IMR-90 (cell line): Measurements from ENCODE around the gene RASIP1.

Experiments used
- BHLHE40 ChIP-seq: fragments of 150-350 bp; IDR thresholded peaks from 2 replicates; pipeline ENCODE4 v1.6.1; 2016; ENCODE audit warnings: mild to moderate bottlenecking, low read depth, low read length
- CEBPB ChIP-seq: IDR thresholded peaks from 2 replicates; pipeline ENCODE4 v1.6.1; 2012; ENCODE audit warnings: low read depth, low read length, improper control_type of control experiment
- CHD1 ChIP-seq: IDR thresholded peaks from 2 replicates; pipeline ENCODE4 v1.6.1; 2012; ENCODE audit warnings: low read depth, low read length, improper control_type of control experiment
- MAFK ChIP-seq: IDR thresholded peaks from 2 replicates; pipeline ENCODE4 v1.6.1; 2012; ENCODE audit warnings: low read depth, low read length, improper control_type of control experiment
- MAZ ChIP-seq: IDR thresholded peaks from 2 replicates; pipeline ENCODE4 v1.6.1; 2012; ENCODE audit warnings: low read depth, mild to moderate bottlenecking, low read length, improper control_type of control experiment, moderate library complexity, borderline replicate concordance
- MXI1 ChIP-seq: IDR thresholded peaks from 2 replicates; pipeline ENCODE4 v1.6.1; 2012; ENCODE audit warnings: low read depth, mild to moderate bottlenecking, low read length, moderate library complexity, borderline replicate concordance
- POLR2A ChIP-seq: IDR thresholded peaks from 2 replicates; pipeline ENCODE4 v1.6.1; 2012; ENCODE audit warnings: mild to moderate bottlenecking, low read depth, low read length
- RAD21 ChIP-seq: IDR thresholded peaks from 2 replicates; pipeline ENCODE4 v1.6.1; 2012; ENCODE audit warnings: low read length, improper control_type of control experiment
- RFX5 ChIP-seq: IDR thresholded peaks from 2 replicates; pipeline ENCODE4 v1.8.0; 2012; ENCODE audit warnings: low read depth, mild to moderate bottlenecking, low read length, moderate library complexity
- TF ChIP-seq, protein P1 (sequence below): conservative IDR thresholded peaks from 2 replicates; pipeline ENCODE4 v1.5.1; 2012; ENCODE audit warnings: mild to moderate bottlenecking, low read depth, low read length, improper control_type of control experiment
- TF ChIP-seq, protein P2 (sequence below): fragments of 150-350 bp; IDR thresholded peaks from 2 replicates; pipeline ENCODE4 v1.6.1; 2017; ENCODE audit warnings: mild to moderate bottlenecking, antibody characterized with exemption, low read length, low read depth

DNA sequence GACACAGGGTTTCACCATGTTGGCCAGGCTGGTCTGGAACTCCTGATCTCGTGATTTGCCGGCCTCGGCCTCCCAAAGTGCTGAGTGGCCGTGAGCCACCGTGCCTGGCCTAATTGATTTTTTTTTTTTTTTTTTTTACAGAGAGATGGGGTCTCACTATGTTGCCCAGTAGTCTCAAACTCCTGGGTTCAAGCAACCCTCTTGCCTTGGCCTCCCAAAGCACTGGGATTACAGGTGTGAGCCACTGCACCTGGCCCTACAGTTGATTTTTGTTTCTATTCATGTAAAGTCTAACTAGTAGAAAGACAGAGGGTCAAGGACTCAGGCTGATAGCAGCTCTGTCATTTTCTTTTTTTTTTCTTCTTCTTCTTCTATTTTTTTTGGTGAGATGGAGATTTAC lies 36.7 kb upstream of the RASIP1 start:
- TF ChIP-seq BHLHE40 (no peak), POLR2A (no peak), MXI1 (no peak), MAFK (no peak), RAD21 (no peak), CEBPB (no peak), CHD1 (no peak), MAZ (no peak), RFX5 (no peak)
- TF ChIP-seq, protein P1, sequence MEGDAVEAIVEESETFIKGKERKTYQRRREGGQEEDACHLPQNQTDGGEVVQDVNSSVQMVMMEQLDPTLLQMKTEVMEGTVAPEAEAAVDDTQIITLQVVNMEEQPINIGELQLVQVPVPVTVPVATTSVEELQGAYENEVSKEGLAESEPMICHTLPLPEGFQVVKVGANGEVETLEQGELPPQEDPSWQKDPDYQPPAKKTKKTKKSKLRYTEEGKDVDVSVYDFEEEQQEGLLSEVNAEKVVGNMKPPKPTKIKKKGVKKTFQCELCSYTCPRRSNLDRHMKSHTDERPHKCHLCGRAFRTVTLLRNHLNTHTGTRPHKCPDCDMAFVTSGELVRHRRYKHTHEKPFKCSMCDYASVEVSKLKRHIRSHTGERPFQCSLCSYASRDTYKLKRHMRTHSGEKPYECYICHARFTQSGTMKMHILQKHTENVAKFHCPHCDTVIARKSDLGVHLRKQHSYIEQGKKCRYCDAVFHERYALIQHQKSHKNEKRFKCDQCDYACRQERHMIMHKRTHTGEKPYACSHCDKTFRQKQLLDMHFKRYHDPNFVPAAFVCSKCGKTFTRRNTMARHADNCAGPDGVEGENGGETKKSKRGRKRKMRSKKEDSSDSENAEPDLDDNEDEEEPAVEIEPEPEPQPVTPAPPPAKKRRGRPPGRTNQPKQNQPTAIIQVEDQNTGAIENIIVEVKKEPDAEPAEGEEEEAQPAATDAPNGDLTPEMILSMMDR = no peak
- TF ChIP-seq, protein P2, sequence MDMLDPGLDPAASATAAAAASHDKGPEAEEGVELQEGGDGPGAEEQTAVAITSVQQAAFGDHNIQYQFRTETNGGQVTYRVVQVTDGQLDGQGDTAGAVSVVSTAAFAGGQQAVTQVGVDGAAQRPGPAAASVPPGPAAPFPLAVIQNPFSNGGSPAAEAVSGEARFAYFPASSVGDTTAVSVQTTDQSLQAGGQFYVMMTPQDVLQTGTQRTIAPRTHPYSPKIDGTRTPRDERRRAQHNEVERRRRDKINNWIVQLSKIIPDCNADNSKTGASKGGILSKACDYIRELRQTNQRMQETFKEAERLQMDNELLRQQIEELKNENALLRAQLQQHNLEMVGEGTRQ = no peak
